Body of pancreas (tissue), 4 donors: Measurements from ENCODE around the gene STRIP1.

Experiments
- POLR2A ChIP-seq, 3 donors: fragments of 450-650 bp; IDR thresholded peaks; one replicate each; pipeline ENCODE4 v1.6.1; 2016; ENCODE audit warnings: antibody characterized with exemption in 3 of 3, mild to moderate bottlenecking in 2 of 3
- TF ChIP-seq, protein P1 (sequence below), 7 experiments: fragments of 450-650 bp in 4 of 7; fragments of 200-600 bp in 3 of 7; sonication (generic) in 3 of 7; IDR thresholded peaks; one replicate each; pipeline ENCODE4 v1.5.1; 2016 to 2019; ENCODE audit warnings: antibody characterized with exemption in 7 of 7

DNA sequence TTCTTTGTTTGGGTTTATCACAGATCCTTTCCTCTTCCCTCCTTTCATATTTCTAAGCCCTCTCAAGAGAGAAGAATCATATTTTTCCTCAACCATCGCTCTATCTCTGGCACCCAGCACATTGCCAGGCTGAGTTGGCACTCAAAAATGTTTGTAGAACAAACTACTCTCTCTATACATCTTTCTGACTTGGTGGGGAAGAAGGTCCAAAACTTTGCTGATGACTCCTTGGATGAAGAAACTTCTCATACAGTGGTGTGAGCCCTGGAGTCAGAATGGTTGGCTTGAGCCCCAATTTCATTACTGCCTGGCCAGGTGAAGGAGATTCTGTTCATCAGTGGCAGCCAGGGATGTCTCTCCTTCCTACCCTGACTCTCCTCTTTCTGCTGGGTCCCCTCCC, 24.2 kb downstream of the STRIP1 start:
- TF ChIP-seq POLR2A (IDR thresholded peaks at IDR 0.05): no peak
- TF ChIP-seq, protein P1, sequence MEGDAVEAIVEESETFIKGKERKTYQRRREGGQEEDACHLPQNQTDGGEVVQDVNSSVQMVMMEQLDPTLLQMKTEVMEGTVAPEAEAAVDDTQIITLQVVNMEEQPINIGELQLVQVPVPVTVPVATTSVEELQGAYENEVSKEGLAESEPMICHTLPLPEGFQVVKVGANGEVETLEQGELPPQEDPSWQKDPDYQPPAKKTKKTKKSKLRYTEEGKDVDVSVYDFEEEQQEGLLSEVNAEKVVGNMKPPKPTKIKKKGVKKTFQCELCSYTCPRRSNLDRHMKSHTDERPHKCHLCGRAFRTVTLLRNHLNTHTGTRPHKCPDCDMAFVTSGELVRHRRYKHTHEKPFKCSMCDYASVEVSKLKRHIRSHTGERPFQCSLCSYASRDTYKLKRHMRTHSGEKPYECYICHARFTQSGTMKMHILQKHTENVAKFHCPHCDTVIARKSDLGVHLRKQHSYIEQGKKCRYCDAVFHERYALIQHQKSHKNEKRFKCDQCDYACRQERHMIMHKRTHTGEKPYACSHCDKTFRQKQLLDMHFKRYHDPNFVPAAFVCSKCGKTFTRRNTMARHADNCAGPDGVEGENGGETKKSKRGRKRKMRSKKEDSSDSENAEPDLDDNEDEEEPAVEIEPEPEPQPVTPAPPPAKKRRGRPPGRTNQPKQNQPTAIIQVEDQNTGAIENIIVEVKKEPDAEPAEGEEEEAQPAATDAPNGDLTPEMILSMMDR (IDR thresholded peaks at IDR 0.05): no peak
